Measurements from ENCODE around the gene ATP6V1G1. TPM values are rescaled to one million over a fixed set of nuclear protein-coding genes. Genes with fewer than 3 reads are reported as not detected.

The ATP6V1G1 gene
- total and polyA plus RNA-seq, 2 donors (not counting 1 experiment from before 2014, with no cell fraction given): 92.7 to 102 TPM

GRCh38 chr9:114631166-114631565, 43.6 kb downstream of the ATP6V1G1 start:
- Histone ChIP-seq H4K20me1 (ENCODE audit: control insufficient read depth, extremely low read depth, insufficient read depth, low read length) (no peaks in the 10 kb centered on the region), H3K4me2 (ENCODE audit: extremely low read depth, insufficient read depth, low read length) (no peak overlapping the region), H3K27ac (ENCODE audit: insufficient read depth, low read length) (no peak overlapping the region), H3K9ac (ENCODE audit: insufficient read depth, low read length) (no peak overlapping the region), H3K79me2 (ENCODE audit: control insufficient read depth, insufficient read depth, low read length) (no peaks in the 10 kb centered on the region), H2AFZ (ENCODE audit: low read length) (no peak overlapping the region), H3K4me1 (ENCODE audit: control insufficient read depth, extremely low read depth, insufficient read depth, low read length) (no peaks in the 10 kb centered on the region), H3K36me3 (ENCODE audit: control insufficient read depth, insufficient read depth, low read length) (no peaks in the 10 kb centered on the region), H3K27me3 (ENCODE audit: control insufficient read depth, insufficient read depth, low read length) (no peaks in the 10 kb centered on the region), H3K9me3 (ENCODE audit: control insufficient read depth, insufficient read depth, low read depth, low read length) (no peaks in the 10 kb centered on the region), H3K4me3 (replicated peaks in 1 of 4; ENCODE audit: control extremely low read depth in 1 of 4, insufficient read depth in 1 of 4, low read depth in 3 of 4, low read length in 4 of 4) (no peak overlapping the region)
- TF ChIP-seq CTCF (conservative IDR thresholded peaks at IDR 0.05 in 1 of 2, IDR thresholded peaks at IDR 0.05 in 1 of 2; ENCODE audit: low read depth in 1 of 2, low read length in 2 of 2): no peak
- TF ChIP-seq EZH2 (IDR thresholded peaks at IDR 0.05; ENCODE audit: low read length, missing control alignments): no peak
- no peak for DNase-seq (ENCODE audit: low read depth in 2 of 2)

GRCh38 chr9:114633438-114634089, 46.0 kb downstream of the ATP6V1G1 start:
- no peak for DNase-seq (ENCODE audit: low read depth in 2 of 2)
- Histone ChIP-seq H2AFZ (ENCODE audit: low read length) (no peak overlapping the region), H3K4me3 (replicated peaks in 1 of 4; ENCODE audit: control extremely low read depth in 1 of 4, insufficient read depth in 1 of 4, low read depth in 3 of 4, low read length in 4 of 4) (no peak overlapping the region), H3K27ac (ENCODE audit: insufficient read depth, low read length) (no peak overlapping the region), H3K9me3 (ENCODE audit: control insufficient read depth, insufficient read depth, low read depth, low read length) (no peaks in the 10 kb centered on the region), H3K36me3 (ENCODE audit: control insufficient read depth, insufficient read depth, low read length) (no peaks in the 10 kb centered on the region), H3K4me2 (ENCODE audit: extremely low read depth, insufficient read depth, low read length) (no peak overlapping the region), H3K9ac (ENCODE audit: insufficient read depth, low read length) (no peak overlapping the region), H3K79me2 (ENCODE audit: control insufficient read depth, insufficient read depth, low read length) (no peaks in the 10 kb centered on the region), H3K27me3 (ENCODE audit: control insufficient read depth, insufficient read depth, low read length) (no peaks in the 10 kb centered on the region), H4K20me1 (ENCODE audit: control insufficient read depth, extremely low read depth, insufficient read depth, low read length) (no peaks in the 10 kb centered on the region), H3K4me1 (ENCODE audit: control insufficient read depth, extremely low read depth, insufficient read depth, low read length) (no peaks in the 10 kb centered on the region)
- TF ChIP-seq EZH2 (IDR thresholded peaks at IDR 0.05; ENCODE audit: low read length, missing control alignments) (no peak), CTCF (conservative IDR thresholded peaks at IDR 0.05 in 1 of 2, IDR thresholded peaks at IDR 0.05 in 1 of 2; ENCODE audit: low read depth in 1 of 2, low read length in 2 of 2) (no peak)

GRCh38 chr9:114634387-114634786, 46.8 kb downstream of the ATP6V1G1 start:
- no peak for DNase-seq (ENCODE audit: low read depth in 2 of 2)
- H3K36me3 ChIP-seq (ENCODE audit: control insufficient read depth, insufficient read depth, low read length): no peaks in the 10 kb centered on the region
- no peak overlapping the region for H3K4me3 ChIP-seq (replicated peaks in 1 of 4; ENCODE audit: control extremely low read depth in 1 of 4, insufficient read depth in 1 of 4, low read depth in 3 of 4, low read length in 4 of 4)
- H3K4me2 ChIP-seq (ENCODE audit: extremely low read depth, insufficient read depth, low read length): no peak overlapping the region
- no peaks in the 10 kb centered on the region for H3K9me3 ChIP-seq (ENCODE audit: control insufficient read depth, insufficient read depth, low read depth, low read length)
- H3K9ac ChIP-seq (ENCODE audit: insufficient read depth, low read length): no peak overlapping the region
- no peak overlapping the region for H3K27ac ChIP-seq (ENCODE audit: insufficient read depth, low read length)
- no peak for TF ChIP-seq EZH2 (IDR thresholded peaks at IDR 0.05; ENCODE audit: low read length, missing control alignments)
- TF ChIP-seq CTCF (conservative IDR thresholded peaks at IDR 0.05 in 1 of 2, IDR thresholded peaks at IDR 0.05 in 1 of 2; ENCODE audit: low read depth in 1 of 2, low read length in 2 of 2): no peak
- no peaks in the 10 kb centered on the region for H3K27me3 ChIP-seq (ENCODE audit: control insufficient read depth, insufficient read depth, low read length)
- H3K79me2 ChIP-seq (ENCODE audit: control insufficient read depth, insufficient read depth, low read length): no peaks in the 10 kb centered on the region
- no peaks in the 10 kb centered on the region for H4K20me1 ChIP-seq (ENCODE audit: control insufficient read depth, extremely low read depth, insufficient read depth, low read length)
- H3K4me1 ChIP-seq (ENCODE audit: control insufficient read depth, extremely low read depth, insufficient read depth, low read length): no peaks in the 10 kb centered on the region
- H2AFZ ChIP-seq (ENCODE audit: low read length): no peak overlapping the region

Data from fibroblast of lung (primary cell).